Stomach (tissue), 9 donors: Measurements from ENCODE around the gene TEX2. TPM values are rescaled to one million over a fixed set of nuclear protein-coding genes. Genes with fewer than 3 reads are reported as not detected.

Experiments used
- DNase-seq, 2 donors: peaks; one replicate each; pipeline versions ENCODE4 v3.0.0 to v3.0.0-alpha.2; 2013 to 2019
- H3K27ac ChIP-seq, 5 donors: fragments of 200-600 bp in 4 of 5; sonication (generic) in 4 of 5; one replicate each; pipeline ENCODE4 v1.5.1; 2013 to 2019; ENCODE audit warnings: mild to moderate bottlenecking in 1 of 5, moderate library complexity in 1 of 5
- H3K27me3 ChIP-seq, 3 donors: fragments of 200-600 bp; sonication (generic); one replicate each; pipeline ENCODE4 v1.5.1; 2017 to 2019; ENCODE audit warnings: mixed run types in 1 of 3
- H3K36me3 ChIP-seq, 4 donors: fragments of 200-600 bp; sonication (generic); 1 replicate in 3 of 4; 2 replicates in 1 of 4; pipeline ENCODE4 v1.5.1; 2016 to 2019
- H3K4me1 ChIP-seq, 4 donors: fragments of 200-600 bp; sonication (generic); one replicate each; pipeline ENCODE4 v1.5.1; 2016 to 2019
- H3K4me3 ChIP-seq, 4 donors: fragments of 200-600 bp; sonication (generic) in 3 of 4; one replicate each; pipeline ENCODE4 v1.5.1; 2016 to 2019; ENCODE audit warnings: mild to moderate bottlenecking in 1 of 4
- H3K9me3 ChIP-seq, 4 donors: fragments of 200-600 bp; sonication (generic); one replicate each; pipeline ENCODE4 v1.5.1; 2016 to 2019
- EP300 ChIP-seq: sonication (generic); formaldehyde crosslinking; IDR thresholded peaks from one replicate; pipeline ENCODE4 v1.6.1; 2017; ENCODE audit warnings: antibody characterized with exemption
- POLR2A ChIP-seq, 4 donors: fragments of 450-650 bp; IDR thresholded peaks; one replicate each; pipeline ENCODE4 v1.6.1; 2016; ENCODE audit warnings: antibody characterized with exemption in 4 of 4, control low read depth in 2 of 4, mild to moderate bottlenecking in 1 of 4, moderate library complexity in 1 of 4
- POLR2AphosphoS5 ChIP-seq, 3 donors: sonication (generic); formaldehyde crosslinking; IDR thresholded peaks; one replicate each; pipeline ENCODE4 v1.6.1; 2016; ENCODE audit warnings: antibody characterized with exemption in 3 of 3
- WGBS, 5 donors: extraction: QIAGEN DNeasy Blood & Tissue Kit in 3 of 5; methylation state at CpG; one replicate each; pipeline versions ENCODE4 v1.1.5 to v1.1.7; 2013 to 2018; 5-methylcytosine and 5-hydroxymethylcytosine counted together
- intact Hi-C: fragments of 100-400 bp; cut with DNase I; formaldehyde crosslinking; loops from one replicate; pipeline ENCODE4 v1.15.1; 2023; ENCODE audit warnings: low total_unique reads
- polyA plus RNA-seq, 3 donors: library from polyadenylated mRNA; stranded (reverse); fragments of 200-250 nt; gene quantifications; one replicate each; pipeline ENCODE4 v1.2.3, GENCODE V29; 2013
- total RNA-seq, 5 donors: library from RNA; depleted of rRNA; stranded (reverse); fragments of >200 nt; gene quantifications; one replicate each; pipeline versions ENCODE4 v1.1.0 to v1.2.3, GENCODE V29; 2014 to 2016
- TF ChIP-seq, protein P1 (sequence below), 7 experiments: fragments of 450-650 bp in 4 of 7; fragments of 200-600 bp in 3 of 7; sonication (generic) in 3 of 7; IDR thresholded peaks; one replicate each; pipeline ENCODE4 v1.5.1; 2016 to 2019; ENCODE audit warnings: antibody characterized with exemption in 7 of 7, control low read depth in 2 of 7, mild to moderate bottlenecking in 1 of 7
- donor health status: healthy with polysubstance abuse.
- donor health status: Bipolar disorder and iron deficiency.
- donor health status: healthy.

Gene TEX2
- total and polyA plus RNA-seq, 8 donors: 5.8 to 50.6 (median 26.1) TPM

DNA sequence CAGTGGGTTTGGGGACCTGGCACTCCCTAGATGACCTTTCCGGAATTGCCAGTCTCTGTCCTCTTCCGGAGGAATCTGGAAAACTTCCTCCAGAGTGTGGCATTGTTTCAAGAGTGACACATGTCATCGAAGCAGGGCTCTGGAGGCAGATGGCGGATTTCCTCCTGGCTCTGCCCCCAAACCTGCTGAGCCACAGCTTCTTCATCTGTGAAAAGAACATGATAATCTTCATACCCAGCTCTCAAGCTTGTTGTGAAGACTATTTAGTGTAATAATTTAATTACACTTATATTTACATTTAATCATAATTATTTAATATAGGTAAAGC is 19.7 kb upstream of the TEX2 start:
- Histone ChIP-seq H3K4me3 (no peak overlapping the region), H3K9me3 (no peaks in the 10 kb centered on the region), H3K27ac (no peak overlapping the region), H3K36me3 (no peaks in the 10 kb centered on the region), H3K4me1 (peaks cover 4 to 24% (median 8%) of the 10 kb centered on the region in 4 donors), H3K27me3 (no peaks in the 10 kb centered on the region)
- TF ChIP-seq, protein P1, sequence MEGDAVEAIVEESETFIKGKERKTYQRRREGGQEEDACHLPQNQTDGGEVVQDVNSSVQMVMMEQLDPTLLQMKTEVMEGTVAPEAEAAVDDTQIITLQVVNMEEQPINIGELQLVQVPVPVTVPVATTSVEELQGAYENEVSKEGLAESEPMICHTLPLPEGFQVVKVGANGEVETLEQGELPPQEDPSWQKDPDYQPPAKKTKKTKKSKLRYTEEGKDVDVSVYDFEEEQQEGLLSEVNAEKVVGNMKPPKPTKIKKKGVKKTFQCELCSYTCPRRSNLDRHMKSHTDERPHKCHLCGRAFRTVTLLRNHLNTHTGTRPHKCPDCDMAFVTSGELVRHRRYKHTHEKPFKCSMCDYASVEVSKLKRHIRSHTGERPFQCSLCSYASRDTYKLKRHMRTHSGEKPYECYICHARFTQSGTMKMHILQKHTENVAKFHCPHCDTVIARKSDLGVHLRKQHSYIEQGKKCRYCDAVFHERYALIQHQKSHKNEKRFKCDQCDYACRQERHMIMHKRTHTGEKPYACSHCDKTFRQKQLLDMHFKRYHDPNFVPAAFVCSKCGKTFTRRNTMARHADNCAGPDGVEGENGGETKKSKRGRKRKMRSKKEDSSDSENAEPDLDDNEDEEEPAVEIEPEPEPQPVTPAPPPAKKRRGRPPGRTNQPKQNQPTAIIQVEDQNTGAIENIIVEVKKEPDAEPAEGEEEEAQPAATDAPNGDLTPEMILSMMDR (IDR thresholded peaks at IDR 0.05): no peak
- TF ChIP-seq POLR2AphosphoS5 (IDR thresholded peaks at IDR 0.05): no peak
- no peak for TF ChIP-seq POLR2A (IDR thresholded peaks at IDR 0.05)
- TF ChIP-seq EP300: no peak
- WGBS, 5 donors: 34 to 43% (median 41%) methylated on average over 4 of the region's 4 CpGs
- no peak for DNase-seq
- intact Hi-C loops: loop anchor here (10.0 kb wide), 1 partner anchor 238 kb away; no protein-coding TSS in a partner anchor

DNA sequence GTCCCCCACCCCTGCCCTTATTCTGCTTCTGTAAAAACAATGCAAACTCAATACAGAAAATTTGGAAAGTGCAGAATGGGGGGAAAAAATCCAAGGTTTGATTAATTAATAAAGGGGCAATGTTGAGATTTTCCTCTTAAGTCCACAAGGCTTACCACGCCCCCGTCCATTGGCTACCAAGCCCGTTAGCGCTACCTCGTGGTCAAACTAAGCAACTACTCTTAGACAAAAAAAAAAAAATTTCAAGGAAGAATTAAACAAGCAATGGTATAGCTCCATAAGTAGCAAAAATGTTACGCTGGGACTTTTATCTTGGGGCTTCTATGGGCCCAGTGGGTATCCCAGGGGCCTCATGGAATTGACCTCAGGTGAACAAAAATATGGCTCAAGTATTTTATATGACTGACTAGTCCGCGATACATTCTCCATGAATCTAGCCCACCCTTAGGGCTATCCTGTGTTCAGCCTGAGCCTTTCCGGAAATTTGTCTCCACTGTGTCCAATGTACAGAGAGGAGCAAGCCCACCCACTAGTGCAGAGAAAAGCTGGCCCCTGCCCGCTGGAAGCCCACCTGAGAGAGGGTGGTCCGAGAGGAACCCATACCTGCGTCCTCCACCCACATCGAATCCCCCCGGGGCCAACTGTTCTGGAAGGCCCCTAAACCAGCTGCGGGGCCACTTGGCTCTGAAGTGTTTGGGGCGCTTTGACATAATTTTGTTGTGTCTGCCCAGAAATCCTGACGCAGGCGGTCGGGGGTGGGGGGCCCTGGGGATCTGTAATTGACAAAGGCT is 19.1 kb upstream of the TEX2 start:
- H3K27me3 ChIP-seq: no peaks in the 10 kb centered on the region
- TF ChIP-seq POLR2AphosphoS5 (IDR thresholded peaks at IDR 0.05): no peak
- TF ChIP-seq, protein P1 (IDR thresholded peaks at IDR 0.05): peak in 5 of 7 experiments; percentile 50 to 79 (median 72)
- H3K36me3 ChIP-seq: no peaks in the 10 kb centered on the region
- 46 to 56% (median 55%) methylated on average over 15 to 19 of the region's 19 CpGs for WGBS, 5 donors
- H3K4me1 ChIP-seq: peaks cover 5 to 29% (median 8%) of the 10 kb centered on the region in 4 donors
- H3K4me3 ChIP-seq: no peak overlapping the region
- H3K27ac ChIP-seq: no peak overlapping the region
- DNase-seq: peak; percentile 68 to 92
- intact Hi-C loops: loop anchor here (10.0 kb wide), 1 partner anchor 237 kb away; no protein-coding TSS in a partner anchor
- no peaks in the 10 kb centered on the region for H3K9me3 ChIP-seq

DNA sequence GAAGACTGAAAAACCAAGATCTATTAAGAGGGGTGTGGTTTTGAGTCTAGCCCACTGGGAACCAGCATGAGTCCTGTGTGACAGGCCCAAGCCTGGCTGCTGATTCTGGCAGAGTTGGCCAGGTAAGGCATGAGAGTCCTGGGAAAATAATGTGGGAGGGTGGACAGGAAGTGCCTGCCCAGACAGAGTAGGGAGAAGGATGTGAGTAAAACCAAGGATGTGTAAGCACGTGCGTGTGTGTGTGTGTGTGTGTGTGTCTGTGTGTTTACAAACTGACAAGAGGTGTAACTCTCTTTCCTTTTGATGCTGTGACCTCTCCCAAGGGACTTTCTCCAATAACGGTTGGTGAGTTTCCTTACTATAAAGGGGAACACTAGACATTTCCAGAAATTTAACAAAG is 15.6 kb upstream of the TEX2 start:
- H3K36me3 ChIP-seq: no peaks in the 10 kb centered on the region
- peak in 1 of 2 donors; percentile 44 for DNase-seq
- H3K27me3 ChIP-seq: no peaks in the 10 kb centered on the region
- H3K4me3 ChIP-seq: no peak overlapping the region
- H3K9me3 ChIP-seq: no peaks in the 10 kb centered on the region
- peaks cover 5 to 30% (median 9%) of the 10 kb centered on the region in 4 donors for H3K4me1 ChIP-seq
- H3K27ac ChIP-seq: peak overlapping the region in 1 of 5 donors; percentile 33
- WGBS, 5 donors: 18 to 51% (median 38%) methylated on average over 3 of the region's 3 CpGs
- TF ChIP-seq, protein P1 (IDR thresholded peaks at IDR 0.05): no peak
- TF ChIP-seq EP300: no peak
- TF ChIP-seq POLR2AphosphoS5 (IDR thresholded peaks at IDR 0.05): no peak
- no peak for TF ChIP-seq POLR2A (IDR thresholded peaks at IDR 0.05)
- intact Hi-C loops: no loop called here

DNA sequence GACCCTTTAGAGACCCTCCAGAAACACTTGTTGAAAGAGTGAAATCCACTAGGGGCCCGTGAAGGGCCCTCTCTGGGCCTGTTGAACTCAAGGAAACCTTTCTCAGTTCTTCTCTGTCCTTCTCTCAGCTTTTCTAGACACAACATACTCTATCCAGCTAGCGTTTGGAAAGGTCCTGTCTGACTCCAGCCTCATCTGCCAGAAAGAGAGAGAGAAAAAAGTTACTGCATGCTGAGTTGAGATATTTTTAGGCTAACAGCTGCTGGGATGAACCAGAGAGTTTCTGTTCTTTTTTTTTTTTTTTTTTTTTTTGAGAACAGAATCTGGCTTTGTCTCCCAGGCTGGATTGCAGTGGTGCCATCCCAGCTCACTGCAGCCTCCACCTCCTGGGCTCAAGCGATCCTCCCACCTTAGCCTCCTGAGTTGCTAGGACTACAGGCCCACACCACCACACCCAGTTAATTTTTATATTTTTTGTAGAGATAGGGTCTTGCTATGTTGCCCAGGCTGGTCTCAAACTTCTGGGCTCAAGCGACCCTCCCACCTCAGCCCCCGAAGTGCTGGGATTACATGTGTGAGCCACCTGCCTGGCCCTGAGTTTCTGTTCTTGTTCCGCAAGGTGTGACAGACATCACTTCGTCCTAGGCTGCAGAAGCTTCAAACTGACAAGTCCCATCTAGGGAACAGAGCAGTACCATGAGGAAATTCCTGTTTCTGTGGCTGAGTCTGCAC is 14.9 kb upstream of the TEX2 start:
- intact Hi-C loops: no loop called here
- H3K9me3 ChIP-seq: no peaks in the 10 kb centered on the region
- WGBS, 5 donors: 77 to 89% (median 84%) methylated on average over 7 of the region's 7 CpGs

More for the DNA sequence above, 14.9 kb upstream of the TEX2 start:
- Histone ChIP-seq H3K4me1 (peaks cover 5 to 30% (median 9%) of the 10 kb centered on the region in 4 donors), H3K27ac (peak overlapping the region in 2 of 5 donors; percentile 33 to 43), H3K27me3 (no peaks in the 10 kb centered on the region), H3K36me3 (no peaks in the 10 kb centered on the region), H3K4me3 (no peak overlapping the region)
- peak in 1 of 2 donors; percentile 67 for DNase-seq
- TF ChIP-seq POLR2A (IDR thresholded peaks at IDR 0.05): no peak
- TF ChIP-seq, protein P1 (IDR thresholded peaks at IDR 0.05): no peak
- no peak for TF ChIP-seq POLR2AphosphoS5 (IDR thresholded peaks at IDR 0.05)
- no peak for TF ChIP-seq EP300
